K562 (cell line): ENCODE data around the gene MUSK.

Experiments
- CTCF ChIP-seq, 3 experiments: IDR thresholded peaks in 2 of 3; conservative IDR thresholded peaks in 1 of 3; 2 replicates each; pipeline ENCODE4 v1.5.1; 2011 to 2012; ENCODE audit warnings: low read length in 3 of 3, mild to moderate bottlenecking in 3 of 3, control low read depth in 2 of 3, improper control_type of control experiment in 1 of 3, inconsistent platforms in 1 of 3, low read depth in 1 of 3, mixed read lengths in 1 of 3, moderate library complexity in 1 of 3; ENCODE audit not compliant: insufficient read depth in 2 of 3
- EP300 ChIP-seq: IDR thresholded peaks from 2 replicates; pipeline ENCODE4 v1.6.1; 2012; ENCODE audit warnings: low read length, improper control_type of control experiment
- GTF2F1 ChIP-seq: IDR thresholded peaks from 2 replicates; pipeline ENCODE4 v1.6.1; 2011; ENCODE audit warnings: low read depth, low read length, improper control_type of control experiment
- HNRNPUL1 ChIP-seq: fragments of 200-400 bp; formaldehyde crosslinking; IDR thresholded peaks from 2 replicates; pipeline ENCODE4 v1.6.1; 2017; ENCODE audit warnings: low read length
- NR3C1 ChIP-seq: sonication (generic); formaldehyde crosslinking; IDR thresholded peaks from 2 replicates; pipeline ENCODE4 v1.8.1; 2022; ENCODE audit warnings: missing genetic modification reagents
- POLR2A ChIP-seq: fragments of 450-650 bp; conservative IDR thresholded peaks from 2 replicates; pipeline ENCODE4 v1.6.1; 2016
- SMC3 ChIP-seq: conservative IDR thresholded peaks from 2 replicates; pipeline ENCODE4 v1.6.1; 2011; ENCODE audit warnings: low read depth, low read length, improper control_type of control experiment; ENCODE audit not compliant: insufficient read depth
- SRSF9 ChIP-seq: fragments of 200-400 bp; formaldehyde crosslinking; IDR thresholded peaks from 2 replicates; pipeline ENCODE4 v1.6.1; 2017; ENCODE audit warnings: low read depth, low read length, borderline replicate concordance
- THRA ChIP-seq: fragments of 450-650 bp; IDR thresholded peaks from 2 replicates; pipeline ENCODE4 v1.6.1; 2017; ENCODE audit warnings: mild to moderate bottlenecking, moderate library complexity
- ZKSCAN1 ChIP-seq: fragments of 150-350 bp; IDR thresholded peaks from 2 replicates; pipeline ENCODE4 v1.6.1; 2016; ENCODE audit warnings: low read depth, low read length
- ZNF347 ChIP-seq: fragments of 450-650 bp; formaldehyde crosslinking; IDR thresholded peaks from 2 replicates; pipeline ENCODE4 v1.4.0; 2020; ENCODE audit warnings: low read depth, mild to moderate bottlenecking, moderate library complexity
- ZNF444 ChIP-seq: fragments of 250-450 bp; sonication (Bioruptor Pico); IDR thresholded peaks from 2 replicates; pipeline ENCODE4 v1.4.0; 2020; ENCODE audit warnings: mild to moderate bottlenecking, moderate library complexity
- TF ChIP-seq, protein P1 (sequence below): fragments of 450-650 bp; IDR thresholded peaks from 2 replicates; pipeline ENCODE4 v1.6.1; 2017; ENCODE audit warnings: antibody characterized with exemption
- TF ChIP-seq, protein P2 (sequence below), 2 experiments: fragments of 450-650 bp in 1 of 2; sonication (generic) in 1 of 2; formaldehyde crosslinking in 1 of 2; IDR thresholded peaks in 1 of 2; conservative IDR thresholded peaks in 1 of 2; 2 replicates each; pipeline versions ENCODE4 v1.6.1 to v1.8.1; 2016 to 2023; ENCODE audit warnings: mild to moderate bottlenecking in 2 of 2, moderate library complexity in 2 of 2, inconsistent platforms in 1 of 2, missing genetic modification reagents in 1 of 2

GRCh38 chr9:110777196-110777875 is 108.7 kb downstream of the MUSK start:
- TF ChIP-seq EP300 = no peak
- no peak for TF ChIP-seq HNRNPUL1
- TF ChIP-seq, protein P1, sequence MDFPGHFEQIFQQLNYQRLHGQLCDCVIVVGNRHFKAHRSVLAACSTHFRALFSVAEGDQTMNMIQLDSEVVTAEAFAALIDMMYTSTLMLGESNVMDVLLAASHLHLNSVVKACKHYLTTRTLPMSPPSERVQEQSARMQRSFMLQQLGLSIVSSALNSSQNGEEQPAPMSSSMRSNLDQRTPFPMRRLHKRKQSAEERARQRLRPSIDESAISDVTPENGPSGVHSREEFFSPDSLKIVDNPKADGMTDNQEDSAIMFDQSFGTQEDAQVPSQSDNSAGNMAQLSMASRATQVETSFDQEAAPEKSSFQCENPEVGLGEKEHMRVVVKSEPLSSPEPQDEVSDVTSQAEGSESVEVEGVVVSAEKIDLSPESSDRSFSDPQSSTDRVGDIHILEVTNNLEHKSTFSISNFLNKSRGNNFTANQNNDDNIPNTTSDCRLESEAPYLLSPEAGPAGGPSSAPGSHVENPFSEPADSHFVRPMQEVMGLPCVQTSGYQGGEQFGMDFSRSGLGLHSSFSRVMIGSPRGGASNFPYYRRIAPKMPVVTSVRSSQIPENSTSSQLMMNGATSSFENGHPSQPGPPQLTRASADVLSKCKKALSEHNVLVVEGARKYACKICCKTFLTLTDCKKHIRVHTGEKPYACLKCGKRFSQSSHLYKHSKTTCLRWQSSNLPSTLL = no peak
- TF ChIP-seq SMC3 = no peak
- no peak for TF ChIP-seq NR3C1 (CRISPR knock-in tag)
- TF ChIP-seq ZNF444 (CRISPR knock-in tag) = no peak
- TF ChIP-seq CTCF (IDR thresholded peaks at IDR 0.05 in 2 of 3, conservative IDR thresholded peaks at IDR 0.05 in 1 of 3; ENCODE audit: insufficient read depth in 2 of 3, low read depth in 1 of 3, low read length in 3 of 3) = no peak
- no peak for TF ChIP-seq SRSF9
- no peak for TF ChIP-seq GTF2F1
- TF ChIP-seq ZKSCAN1 = no peak
- TF ChIP-seq, protein P2, sequence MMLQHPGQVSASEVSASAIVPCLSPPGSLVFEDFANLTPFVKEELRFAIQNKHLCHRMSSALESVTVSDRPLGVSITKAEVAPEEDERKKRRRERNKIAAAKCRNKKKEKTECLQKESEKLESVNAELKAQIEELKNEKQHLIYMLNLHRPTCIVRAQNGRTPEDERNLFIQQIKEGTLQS (IDR thresholded peaks at IDR 0.05) = no peak
- TF ChIP-seq, protein P2 (CRISPR knock-in tag; conservative IDR thresholded peaks at IDR 0.05) = no peak
- TF ChIP-seq ZNF347 (CRISPR knock-in tag) = no peak
- TF ChIP-seq POLR2A = no peak
- no peak for TF ChIP-seq THRA
